ENCODE results near the gene C18orf63. TPM values are rescaled to one million over a fixed set of nuclear protein-coding genes. Genes with fewer than 3 reads are reported as not detected.

Gene C18orf63
- total RNA-seq, 1 donor from 2014 or later: not detected

DNA sequence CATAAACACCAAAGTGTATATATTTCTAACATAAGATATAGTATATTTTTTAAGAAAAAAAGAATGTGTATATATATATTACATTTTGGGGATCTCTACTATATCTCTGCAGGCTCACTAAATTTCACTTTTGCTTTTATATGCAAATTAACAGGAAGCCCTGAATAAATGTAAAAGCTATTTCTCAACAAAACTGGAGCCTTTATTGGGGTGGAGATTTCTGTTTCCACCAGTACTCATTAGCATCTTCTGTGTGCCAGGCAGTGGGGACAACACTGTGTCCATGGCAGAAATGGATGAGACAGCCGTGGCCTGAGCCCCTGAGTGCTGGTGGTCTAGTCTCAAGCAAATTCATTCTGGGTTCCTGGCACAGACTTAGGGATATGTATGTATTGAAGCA lies 41.3 kb downstream of the C18orf63 start:
- TF ChIP-seq, protein P1, sequence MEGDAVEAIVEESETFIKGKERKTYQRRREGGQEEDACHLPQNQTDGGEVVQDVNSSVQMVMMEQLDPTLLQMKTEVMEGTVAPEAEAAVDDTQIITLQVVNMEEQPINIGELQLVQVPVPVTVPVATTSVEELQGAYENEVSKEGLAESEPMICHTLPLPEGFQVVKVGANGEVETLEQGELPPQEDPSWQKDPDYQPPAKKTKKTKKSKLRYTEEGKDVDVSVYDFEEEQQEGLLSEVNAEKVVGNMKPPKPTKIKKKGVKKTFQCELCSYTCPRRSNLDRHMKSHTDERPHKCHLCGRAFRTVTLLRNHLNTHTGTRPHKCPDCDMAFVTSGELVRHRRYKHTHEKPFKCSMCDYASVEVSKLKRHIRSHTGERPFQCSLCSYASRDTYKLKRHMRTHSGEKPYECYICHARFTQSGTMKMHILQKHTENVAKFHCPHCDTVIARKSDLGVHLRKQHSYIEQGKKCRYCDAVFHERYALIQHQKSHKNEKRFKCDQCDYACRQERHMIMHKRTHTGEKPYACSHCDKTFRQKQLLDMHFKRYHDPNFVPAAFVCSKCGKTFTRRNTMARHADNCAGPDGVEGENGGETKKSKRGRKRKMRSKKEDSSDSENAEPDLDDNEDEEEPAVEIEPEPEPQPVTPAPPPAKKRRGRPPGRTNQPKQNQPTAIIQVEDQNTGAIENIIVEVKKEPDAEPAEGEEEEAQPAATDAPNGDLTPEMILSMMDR (conservative IDR thresholded peaks at IDR 0.05): no peak

DNA sequence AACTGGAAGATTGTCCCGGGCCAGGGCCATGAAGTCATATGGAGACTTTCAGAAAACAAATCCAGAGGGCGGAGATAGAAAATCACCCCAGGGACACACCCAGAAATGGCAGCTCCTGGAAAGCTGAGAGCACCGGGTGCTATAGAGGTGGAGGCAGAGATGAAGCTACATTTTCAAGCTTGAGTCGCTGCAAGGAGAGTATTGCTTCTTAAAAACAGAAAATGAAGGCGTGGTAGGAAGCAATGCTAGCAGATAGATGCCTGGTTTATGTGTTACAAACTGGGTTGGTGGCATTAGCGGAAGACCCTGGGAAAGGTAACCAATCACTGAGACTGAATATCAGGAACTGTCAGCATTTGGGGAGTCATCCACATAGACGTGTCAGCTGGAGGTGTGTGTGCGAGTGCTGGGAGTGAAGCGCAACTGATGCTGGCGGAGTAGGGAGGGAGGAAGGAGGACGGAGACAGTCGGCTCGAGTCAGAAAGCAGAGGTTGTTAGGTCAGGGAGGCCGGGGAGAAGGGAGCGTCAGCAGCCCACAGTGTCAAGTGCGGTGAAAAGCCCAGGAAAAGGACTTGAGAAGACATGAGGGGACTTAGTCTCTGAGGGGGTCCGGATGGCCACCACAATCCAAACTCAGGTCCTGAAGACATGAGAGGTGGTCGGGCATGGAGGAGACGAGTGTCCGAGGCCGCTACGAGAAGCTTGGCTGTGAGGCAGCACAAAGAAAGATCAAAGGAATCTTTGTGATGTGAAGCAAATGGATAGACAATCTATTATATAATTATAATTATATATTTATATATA lies 45.4 kb downstream of the C18orf63 start:
- peaks cover 13% of the 10 kb centered on the region for H3K27me3 Mint-ChIP-seq (ENCODE audit: low read depth)
- H3K4me1 Mint-ChIP-seq: no peaks in the 10 kb centered on the region
- TF ChIP-seq, protein P1 (conservative IDR thresholded peaks at IDR 0.05): no peak
- H3K4me3 Mint-ChIP-seq: no peak overlapping the region
- H3K27ac Mint-ChIP-seq (ENCODE audit: unreplicated experiment): no peak overlapping the region
- no peaks in the 10 kb centered on the region for H3K9me3 Mint-ChIP-seq
- no peak for DNase-seq (ENCODE audit: low read depth, low spot score)
- no peaks in the 10 kb centered on the region for H3K36me3 Mint-ChIP-seq (ENCODE audit: low read depth)

More for the DNA sequence above, 41.3 kb downstream of the C18orf63 start:
- no peak for DNase-seq (ENCODE audit: low read depth, low spot score)
- H3K27me3 Mint-ChIP-seq (ENCODE audit: low read depth): peaks cover 40% of the 10 kb centered on the region
- H3K9me3 Mint-ChIP-seq: no peaks in the 10 kb centered on the region
- no peaks in the 10 kb centered on the region for H3K4me1 Mint-ChIP-seq
- H3K36me3 Mint-ChIP-seq (ENCODE audit: low read depth): no peaks in the 10 kb centered on the region
- no peak overlapping the region for H3K4me3 Mint-ChIP-seq
- no peak overlapping the region for H3K27ac Mint-ChIP-seq (ENCODE audit: unreplicated experiment)

DNA sequence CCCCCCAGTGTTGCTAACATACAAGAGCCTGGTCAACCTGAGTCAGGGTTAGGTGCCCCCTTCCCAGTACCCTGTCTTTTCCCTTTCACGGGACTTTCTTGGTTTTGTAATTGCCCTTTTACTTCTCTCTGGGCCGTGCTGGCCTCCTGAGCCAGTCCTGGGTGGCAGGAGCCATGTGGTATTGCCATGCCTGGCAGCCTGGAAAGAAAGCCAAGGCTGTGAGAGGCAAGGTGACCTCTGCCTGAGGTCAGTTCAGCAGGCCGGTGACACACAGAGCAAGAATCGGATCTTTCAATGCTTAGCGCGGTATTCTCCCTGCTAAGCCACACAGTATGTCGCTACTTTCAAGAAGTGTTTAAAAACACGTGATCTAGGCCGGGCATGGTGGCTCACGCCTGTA lies 52.3 kb downstream of the C18orf63 start:
- Mint-ChIP-seq H3K36me3 (ENCODE audit: low read depth) (no peaks in the 10 kb centered on the region), H3K9me3 (no peaks in the 10 kb centered on the region), H3K4me1 (no peaks in the 10 kb centered on the region), H3K27me3 (ENCODE audit: low read depth) (peaks cover 5% of the 10 kb centered on the region), H3K27ac (ENCODE audit: unreplicated experiment) (no peak overlapping the region), H3K4me3 (no peak overlapping the region)
- DNase-seq (ENCODE audit: low read depth, low spot score): no peak
- TF ChIP-seq, protein P1 (conservative IDR thresholded peaks at IDR 0.05): no peak

DNA sequence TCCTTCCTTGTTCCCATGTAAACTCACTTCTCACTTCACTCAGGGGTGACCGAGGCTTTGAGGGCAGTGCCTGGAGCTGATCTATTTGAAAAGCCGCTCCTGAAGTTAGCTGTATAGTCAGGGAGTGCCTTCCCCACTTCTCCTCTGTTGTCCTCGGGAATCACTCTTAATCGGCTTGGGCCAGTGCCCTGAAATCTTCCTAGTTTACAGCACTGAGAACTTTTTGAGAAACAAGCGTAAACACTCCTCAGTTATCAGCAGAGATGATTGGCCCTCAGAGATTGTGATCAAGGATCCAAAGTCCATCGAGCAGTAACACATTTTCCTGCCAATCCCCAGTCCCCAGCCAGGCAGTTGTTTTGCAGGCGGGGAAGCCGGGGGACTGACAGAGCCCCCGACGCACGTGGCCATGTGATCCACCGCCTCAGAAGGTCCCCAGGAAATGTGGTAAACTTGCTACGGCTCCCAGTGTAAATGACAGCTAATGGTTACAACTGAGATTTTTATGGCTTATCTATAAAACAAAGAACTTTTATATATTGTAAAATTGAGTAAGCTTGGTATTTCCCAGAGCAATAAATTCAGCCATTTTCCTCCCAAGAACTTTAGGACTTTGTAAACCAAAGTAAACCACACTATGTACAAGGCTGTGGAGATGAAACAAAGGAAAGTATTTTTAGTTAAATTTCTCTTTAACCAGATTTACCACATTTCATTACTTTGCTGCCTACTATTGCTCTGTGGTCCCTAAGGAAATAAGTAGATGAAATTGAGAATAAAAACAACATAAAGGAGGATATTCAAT lies 53.5 kb downstream of the C18orf63 start:
- no peaks in the 10 kb centered on the region for H3K4me1 Mint-ChIP-seq
- no peak overlapping the region for H3K4me3 Mint-ChIP-seq
- no peaks in the 10 kb centered on the region for H3K9me3 Mint-ChIP-seq
- TF ChIP-seq, protein P1 (conservative IDR thresholded peaks at IDR 0.05): no peak
- no peaks in the 10 kb centered on the region for H3K36me3 Mint-ChIP-seq (ENCODE audit: low read depth)
- H3K27me3 Mint-ChIP-seq (ENCODE audit: low read depth): peaks cover 5% of the 10 kb centered on the region
- no peak overlapping the region for H3K27ac Mint-ChIP-seq (ENCODE audit: unreplicated experiment)
- no peak for DNase-seq (ENCODE audit: low read depth, low spot score)

DNA sequence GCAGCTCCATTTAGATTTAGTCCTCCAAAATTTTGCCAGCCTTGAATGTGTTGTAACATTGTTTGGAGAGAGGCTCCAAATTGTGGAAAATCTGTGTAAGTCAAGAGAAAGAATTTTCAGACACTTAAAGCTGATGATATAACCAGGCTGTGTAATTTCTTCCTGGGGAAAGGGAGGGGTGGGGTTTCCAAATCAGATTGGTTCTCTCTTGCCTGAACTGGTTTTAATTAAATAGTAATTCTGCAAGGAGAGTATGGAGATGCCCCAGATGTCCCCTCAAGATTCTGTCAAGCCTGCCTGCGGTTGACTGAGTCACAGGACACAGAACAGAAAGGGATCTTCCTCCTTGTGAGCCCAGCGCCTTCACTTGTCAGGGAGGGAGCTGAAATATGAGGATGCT lies 54.5 kb downstream of the C18orf63 start:
- Mint-ChIP-seq H3K4me3 (no peak overlapping the region), H3K9me3 (no peaks in the 10 kb centered on the region), H3K27me3 (ENCODE audit: low read depth) (peaks cover 5% of the 10 kb centered on the region), H3K36me3 (ENCODE audit: low read depth) (no peaks in the 10 kb centered on the region), H3K4me1 (no peaks in the 10 kb centered on the region), H3K27ac (ENCODE audit: unreplicated experiment) (no peak overlapping the region)
- TF ChIP-seq, protein P1 (conservative IDR thresholded peaks at IDR 0.05): no peak
- no peak for DNase-seq (ENCODE audit: low read depth, low spot score)

Data from neural crest cell (in vitro differentiated cells).